ENCODE results near the gene PRR5L. TPM values are rescaled to one million over a fixed set of nuclear protein-coding genes. Genes with fewer than 3 reads are reported as not detected.
"Not testable (repeated sequence)": the region's sequence is repeated elsewhere in the genome, so short reads cannot be mapped to it uniquely, and the experiment has no call there.

Gene PRR5L
- polyA plus RNA-seq, 1 of the 3 experiments (the other 2 are of a cell fraction) = 0.46 TPM

- H3K36me3 ChIP-seq (replicated peaks in 1 of 2; ENCODE audit: control insufficient read depth in 1 of 2, insufficient read depth in 2 of 2, low read length in 1 of 2) = not testable (repeated sequence)
- peak overlapping the region in 1 of 2 experiments; percentile 97; a peak in 2 of 4 replicates for H3K4me3 ChIP-seq (ENCODE audit: low read depth in 2 of 2, low read length in 1 of 2)
Observed at GRCh38 chr11:36511062-36511461, 215.0 kb downstream of the PRR5L start.

GRCh38 chr11:36512016-36512415, 215.9 kb downstream of the PRR5L start:
- Histone ChIP-seq H3K9me2 (no peaks in the 10 kb centered on the region), H4K20me1 (ENCODE audit: insufficient read depth) (peaks cover 14% of the 10 kb centered on the region), H3K27me3 (ENCODE audit: insufficient read depth) (no peaks in the 10 kb centered on the region), H3K79me2 (ENCODE audit: insufficient read depth) (peaks cover 22% of the 10 kb centered on the region), H3K9me3 (no peaks in the 10 kb centered on the region), H3K4me1 (ENCODE audit: control insufficient read depth in 1 of 2, insufficient read depth in 2 of 2, low read depth in 1 of 2, low read length in 1 of 2) (peaks cover 3 to 6% of the 10 kb centered on the region in 2 experiments), H3K4me3 (ENCODE audit: low read depth in 2 of 2, low read length in 1 of 2) (no peak overlapping the region), H2AFZ (ENCODE audit: low read depth) (no peak overlapping the region; the same call in 1 of the 2 replicates), H3F3A (replicated peaks; ENCODE audit: insufficient read depth) (peaks cover 17% of the 10 kb centered on the region), H3K27ac (ENCODE audit: low read depth in 2 of 2, low read length in 1 of 2) (peak overlapping the region in 1 of 2 experiments; percentile 22; a peak in 1 of 4 replicates), H3K4me2 (no peak overlapping the region), H3K9ac (no peak overlapping the region), H3K36me3 (replicated peaks in 1 of 2; ENCODE audit: control insufficient read depth in 1 of 2, insufficient read depth in 2 of 2, low read length in 1 of 2) (no peaks in the 10 kb centered on the region)
- ChIA-PET POLR2A (no interaction called here), CTCF (interaction anchor here (1.4 to 1.6 kb wide), 2 partner anchors 33 to 235 kb away, joined by 4 to 6 read pairs; no protein-coding TSS in a partner anchor)
- no peak for DNase-seq
- TF ChIP-seq REST (IDR thresholded peaks at IDR 0.05; ENCODE audit: low read depth, low read length) = no peak
- no peak for TF ChIP-seq TAF1 (IDR thresholded peaks at IDR 0.05; ENCODE audit: borderline replicate concordance, low read depth, low read length)
- peak; percentile 75 for TF ChIP-seq USF1 (IDR thresholded peaks at IDR 0.05; ENCODE audit: borderline replicate concordance, low read depth)
- 59% methylated on average over 5 of the region's 5 CpGs for WGBS (ENCODE audit: low lambda C conversion rate)

More at GRCh38 chr11:36511062-36511461, 215.0 kb downstream of the PRR5L start:
- H3K9me2 ChIP-seq; H3K9me3 ChIP-seq; DNase-seq; H3K27me3 ChIP-seq (ENCODE audit: insufficient read depth): not testable (repeated sequence)
- ChIA-PET CTCF (interaction anchor here (0.6 to 3.5 kb wide), 25 partner anchors 10 to 945 kb away, joined by 3 to 21 read pairs (median 4); no protein-coding TSS in a partner anchor), POLR2A (interaction anchor here (0.6 kb wide), 1 partner anchor 221 kb away, joined by 3 read pairs; no protein-coding TSS in a partner anchor)
- Histone ChIP-seq H3K9ac (peak overlapping the region; percentile 85; the same call in 1 of the 2 replicates), H2AFZ (ENCODE audit: low read depth) (peak overlapping the region; percentile 93), H3K27ac (ENCODE audit: low read depth in 2 of 2, low read length in 1 of 2) (peak overlapping the region in 1 of 2 experiments; percentile 86; a peak in 2 of 4 replicates), H4K20me1 (ENCODE audit: insufficient read depth) (peaks cover 22% of the 10 kb centered on the region), H3F3A (replicated peaks; ENCODE audit: insufficient read depth) (peaks cover 17% of the 10 kb centered on the region), H3K4me1 (ENCODE audit: control insufficient read depth in 1 of 2, insufficient read depth in 2 of 2, low read depth in 1 of 2, low read length in 1 of 2) (peaks cover 3 to 11% of the 10 kb centered on the region in 2 experiments), H3K79me2 (ENCODE audit: insufficient read depth) (peaks cover 30% of the 10 kb centered on the region), H3K4me2 (peak overlapping the region; percentile 76)
- 94% methylated on average over 2 of the region's 2 CpGs for WGBS (ENCODE audit: low lambda C conversion rate)

- POLR2A ChIA-PET = no interaction called here
- TF ChIP-seq CHD2 (IDR thresholded peaks at IDR 0.05; ENCODE audit: low read length, partially characterized antibody) (no peak), EP300 (IDR thresholded peaks at IDR 0.05; ENCODE audit: borderline replicate concordance in 1 of 2, low read depth in 1 of 2, low read length in 1 of 2) (no peak), JUND (IDR thresholded peaks at IDR 0.05) (no peak), RXRA (IDR thresholded peaks at IDR 0.05; ENCODE audit: borderline replicate concordance, low read depth) (no peak), PBX3 (IDR thresholded peaks at IDR 0.05) (no peak), USF2 (IDR thresholded peaks at IDR 0.05; ENCODE audit: borderline replicate concordance, low read depth, low read length) (no peak), FOXJ3 (CRISPR knock-in tag; IDR thresholded peaks at IDR 0.05) (no peak), MEF2A (IDR thresholded peaks at IDR 0.05; ENCODE audit: borderline replicate concordance, low read depth) (no peak)
Observed at GRCh38 chr11:36513965-36514364, 217.9 kb downstream of the PRR5L start.

More at GRCh38 chr11:36513965-36514364, 217.9 kb downstream of the PRR5L start:
- WGBS (ENCODE audit: low lambda C conversion rate) = 60% methylated on average over 1 of the region's 2 CpGs
- H3K4me3 ChIP-seq (ENCODE audit: low read depth in 2 of 2, low read length in 1 of 2) = no peak overlapping the region
- no peak overlapping the region for H3K4me2 ChIP-seq
- no peaks in the 10 kb centered on the region; a peak in 1 of 4 replicates for H3K4me1 ChIP-seq (ENCODE audit: control insufficient read depth in 1 of 2, insufficient read depth in 2 of 2, low read depth in 1 of 2, low read length in 1 of 2)
- H2AFZ ChIP-seq (ENCODE audit: low read depth) = no peak overlapping the region
- H3K36me3 ChIP-seq (replicated peaks in 1 of 2; ENCODE audit: control insufficient read depth in 1 of 2, insufficient read depth in 2 of 2, low read length in 1 of 2) = no peaks in the 10 kb centered on the region
- H3K27ac ChIP-seq (ENCODE audit: low read depth in 2 of 2, low read length in 1 of 2) = no peak overlapping the region
- no peaks in the 10 kb centered on the region for H3K27me3 ChIP-seq (ENCODE audit: insufficient read depth)
- H3K9ac ChIP-seq = no peak overlapping the region
- H3K9me3 ChIP-seq = no peaks in the 10 kb centered on the region
- H3K79me2 ChIP-seq (ENCODE audit: insufficient read depth) = peaks cover 9% of the 10 kb centered on the region
- H3K9me2 ChIP-seq = no peaks in the 10 kb centered on the region
- CTCF ChIA-PET = interaction anchor here (1.1 to 1.9 kb wide), 3 partner anchors 27 to 104 kb away, joined by 3 to 9 read pairs (median 4); no protein-coding TSS in a partner anchor
- DNase-seq = no peak
- H4K20me1 ChIP-seq (ENCODE audit: insufficient read depth) = peaks cover 3% of the 10 kb centered on the region; the same call in 1 of the 2 replicates
- H3F3A ChIP-seq (replicated peaks; ENCODE audit: insufficient read depth) = peaks cover 7% of the 10 kb centered on the region

All from SK-N-SH (cell line).